Measurements from ENCODE around the gene CASTOR1.
A peak's percentile ranks its signal among the peaks of the same experiment; 100 is the strongest.
"Not testable (repeated sequence)": the region's sequence is repeated elsewhere in the genome, so short reads cannot be mapped to it uniquely, and the experiment has no call there.

CASTOR1 gene

GRCh38 chr22:30289141-30289979 is at the start of gene CASTOR1:
Gene CASTOR1 (minus strand): TSS chr22:30289505. CDS start chr22:30289497, 8 bp downstream.
- DNase-seq = peak; percentile 86

- DNase-seq = no peak
Measured at GRCh38 chr22:30338802-30339201, 49.5 kb upstream of the CASTOR1 start.

- not testable (repeated sequence) for DNase-seq
Measured at GRCh38 chr22:30338341-30338740, 49.0 kb upstream of the CASTOR1 start.

- no peak for DNase-seq
Measured at GRCh38 chr22:30337461-30337778, 48.1 kb upstream of the CASTOR1 start.

- DNase-seq = no peak
Measured at GRCh38 chr22:30336752-30337460, 47.6 kb upstream of the CASTOR1 start.

DNA sequence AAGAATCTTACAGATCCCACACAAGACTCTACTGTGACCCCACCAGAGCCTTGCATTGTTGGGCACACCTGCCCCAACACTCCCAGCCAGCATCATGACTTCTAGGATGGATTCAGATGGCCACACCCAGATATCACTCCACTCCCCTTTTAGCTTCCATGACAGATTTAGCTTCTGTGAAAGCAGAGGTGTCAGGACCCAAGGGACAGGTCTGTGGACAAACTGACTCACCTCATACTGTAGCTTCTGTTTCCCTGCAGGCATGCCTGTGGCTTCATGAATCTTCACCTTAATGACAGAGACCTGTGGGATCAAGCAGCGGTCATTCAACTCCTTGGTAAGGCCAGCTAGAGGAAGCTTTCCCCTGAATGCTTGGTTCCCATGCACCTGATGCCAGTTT is 45.9 kb upstream of the CASTOR1 start:
- DNase-seq = no peak

- DNase-seq = no peak
Measured at GRCh38 chr22:30334646-30335045, 45.3 kb upstream of the CASTOR1 start.

DNA sequence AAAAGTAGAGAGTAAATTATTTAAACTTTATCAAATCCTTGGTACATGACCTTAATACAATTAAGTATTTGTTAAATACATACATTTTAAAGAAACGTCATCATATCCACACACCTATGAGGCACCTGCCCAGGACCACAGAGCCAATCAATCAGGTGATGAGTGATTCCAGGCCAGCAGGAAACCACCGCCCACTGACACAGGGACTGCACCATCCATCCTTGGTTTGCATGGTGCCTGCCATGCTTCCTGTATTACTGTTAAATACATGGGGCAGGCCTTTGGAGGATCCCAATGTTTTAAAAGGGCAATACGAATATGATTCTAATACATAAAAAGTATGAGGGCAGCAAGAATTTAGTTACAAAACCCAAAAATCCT is 44.4 kb upstream of the CASTOR1 start:
- DNase-seq = no peak

- DNase-seq = no peak
Measured at GRCh38 chr22:30332994-30333706, 43.8 kb upstream of the CASTOR1 start.

- DNase-seq = no peak
Measured at GRCh38 chr22:30332551-30332950, 43.2 kb upstream of the CASTOR1 start.

DNA sequence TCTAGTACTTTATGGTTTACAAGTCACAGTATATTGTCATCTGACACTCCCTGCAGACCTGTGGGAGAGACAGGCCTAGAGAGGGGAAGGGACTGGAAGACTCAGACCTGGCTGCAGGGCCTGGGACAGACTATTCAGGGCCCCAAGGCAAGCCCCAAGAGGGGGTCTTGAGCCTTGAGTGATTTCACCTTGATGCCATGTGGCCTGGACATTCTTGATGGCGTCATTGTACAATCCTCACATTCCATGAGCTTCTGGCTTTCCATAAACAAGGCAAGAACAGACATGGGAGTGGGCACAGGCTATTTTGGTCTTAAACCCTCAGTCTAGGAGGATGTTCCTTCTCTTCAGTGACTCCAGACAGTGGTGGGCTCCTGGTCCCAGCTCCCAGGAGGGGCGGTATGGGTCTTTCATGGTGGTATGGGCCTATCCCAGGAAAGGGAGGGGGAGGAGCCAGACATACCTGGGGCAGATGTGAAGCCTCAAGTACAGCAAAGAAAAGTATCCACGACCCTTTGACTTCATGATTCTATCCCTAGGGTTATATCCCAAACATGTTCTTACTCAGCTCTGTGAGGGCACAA is 39.3 kb upstream of the CASTOR1 start:
- no peak for DNase-seq

GRCh38 chr22:30327864-30328345 is 38.6 kb upstream of the CASTOR1 start:
- DNase-seq = no peak

DNA sequence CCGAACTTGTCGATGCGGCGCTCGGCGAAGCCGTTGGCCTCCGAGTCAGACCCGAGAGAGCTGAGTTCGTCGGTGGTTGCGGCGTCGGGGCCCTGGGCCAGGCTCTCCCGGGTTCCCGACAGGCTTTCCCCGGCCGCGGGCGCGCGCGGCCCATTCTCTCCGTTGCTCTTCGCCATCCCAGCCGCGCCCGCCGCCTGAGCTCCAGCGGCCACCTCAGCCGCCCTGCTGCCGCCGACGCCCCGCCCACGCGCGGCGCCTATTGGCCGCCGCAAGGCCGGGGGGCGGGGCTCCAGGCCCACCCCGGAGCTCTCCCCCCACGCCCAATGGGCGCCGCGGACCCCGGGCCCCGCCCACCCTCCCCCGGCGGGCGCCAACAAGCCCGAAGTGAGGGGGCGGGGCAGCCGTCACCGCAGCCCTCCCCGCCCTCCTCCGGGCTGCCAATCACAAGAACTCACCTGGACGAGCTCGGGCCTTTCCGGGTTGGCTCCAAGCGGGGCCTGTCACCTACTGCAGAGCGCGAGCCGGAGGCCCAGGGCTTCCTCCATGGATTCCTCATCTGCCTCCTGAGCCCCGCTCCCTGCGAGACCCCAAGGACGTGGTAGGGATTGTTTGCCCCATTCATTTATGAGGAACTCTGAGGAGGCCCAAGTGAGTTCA is 37.5 kb upstream of the CASTOR1 start, which contains the start of gene TBC1D10A:
Gene TBC1D10A (minus strand): TSS at position 236 of the 657 bp plus-strand sequence. CDS start 60 bp downstream, at position 176.
- peak; percentile 89 for DNase-seq

- no peak for DNase-seq
Measured at GRCh38 chr22:30326255-30326705, 37.0 kb upstream of the CASTOR1 start.

GRCh38 chr22:30325724-30326254 is 36.5 kb upstream of the CASTOR1 start:
- DNase-seq = no peak

DNA sequence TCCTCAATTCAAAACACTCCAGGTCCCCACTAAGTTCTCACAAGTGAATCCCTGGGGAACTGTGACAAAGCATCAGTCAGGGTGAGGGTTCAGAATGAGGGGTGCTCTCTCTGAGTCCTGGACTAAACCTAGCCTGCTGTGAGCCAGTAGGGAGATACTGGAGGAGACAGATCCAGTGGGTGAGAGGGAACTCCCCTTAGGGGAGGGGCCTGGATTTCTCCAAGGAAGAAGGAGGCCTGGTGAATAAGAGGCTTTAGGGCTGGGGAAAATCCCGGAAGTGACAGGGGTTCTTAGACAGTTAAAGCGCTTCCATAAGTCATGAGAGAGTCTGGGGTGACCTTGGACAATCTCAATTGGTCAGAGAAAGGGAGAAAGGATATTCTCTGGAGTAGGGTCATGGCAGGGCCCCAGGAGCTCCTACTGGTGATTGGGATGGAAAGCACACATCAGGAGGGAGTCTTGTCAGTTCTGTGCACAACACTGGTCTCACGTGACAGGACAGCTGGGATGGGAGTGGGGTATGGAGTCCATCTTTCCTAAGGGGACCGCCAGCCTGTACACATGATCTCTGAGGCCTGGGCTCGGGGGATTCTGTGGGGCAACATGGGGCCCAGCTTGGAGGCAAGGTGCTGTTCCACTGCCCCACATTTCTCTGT is 35.9 kb upstream of the CASTOR1 start:
- DNase-seq = no peak

DNA sequence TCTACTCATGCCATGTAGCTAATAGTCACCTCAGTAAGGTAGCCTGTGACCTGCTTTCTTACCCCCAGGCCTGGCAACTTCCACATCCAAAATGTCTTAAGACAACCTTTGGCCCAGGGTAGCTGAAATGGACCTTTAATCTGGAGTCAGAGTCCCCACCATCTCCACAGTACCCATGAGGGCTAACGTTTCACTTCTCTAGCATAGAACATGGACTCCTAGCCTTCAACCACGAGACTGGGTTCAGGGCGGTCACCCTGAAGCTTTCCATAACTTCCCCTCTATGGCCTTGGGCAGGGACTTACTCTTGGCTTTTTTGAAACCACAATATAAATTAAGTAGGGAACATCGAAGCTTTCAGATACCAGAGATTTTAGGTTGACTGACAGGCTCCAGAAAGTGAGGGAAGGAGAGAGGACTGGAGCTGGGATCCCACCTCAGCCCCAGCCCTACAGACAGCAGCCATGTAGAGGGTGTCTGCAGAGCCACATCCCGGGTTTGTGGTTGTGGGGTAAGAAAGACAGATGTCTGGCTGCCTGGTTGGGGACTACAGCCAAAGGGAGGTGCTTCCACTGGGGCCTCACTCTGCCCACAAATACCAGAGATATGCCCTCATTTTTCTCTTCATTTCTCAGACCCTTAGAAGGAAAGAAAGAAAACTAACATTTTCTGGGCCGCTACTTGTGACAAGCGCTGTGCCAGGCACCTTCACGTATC is 34.9 kb upstream of the CASTOR1 start:
- DNase-seq = no peak

GRCh38 chr22:30323246-30323645 is 33.9 kb upstream of the CASTOR1 start:
- DNase-seq = no peak

DNA sequence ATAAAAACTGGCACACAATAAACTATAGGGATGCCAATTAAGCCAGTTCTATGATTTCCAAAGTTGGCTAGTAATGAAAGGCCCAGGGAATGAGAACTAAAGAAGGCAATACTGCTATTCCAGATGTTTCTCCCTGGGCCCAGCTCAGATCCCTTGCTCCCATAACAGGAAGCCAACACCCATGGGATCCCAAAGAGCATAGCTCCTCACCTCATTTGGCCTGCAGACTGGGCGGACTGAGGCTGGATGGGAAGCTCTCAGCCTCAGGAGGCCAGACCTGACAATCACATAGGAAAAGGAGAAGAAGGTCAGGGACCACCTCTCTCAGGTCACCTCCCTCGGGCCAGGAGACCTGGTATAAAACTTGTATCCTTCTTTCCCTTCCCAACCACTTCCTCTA is 32.2 kb upstream of the CASTOR1 start:
- no peak for DNase-seq

DNA sequence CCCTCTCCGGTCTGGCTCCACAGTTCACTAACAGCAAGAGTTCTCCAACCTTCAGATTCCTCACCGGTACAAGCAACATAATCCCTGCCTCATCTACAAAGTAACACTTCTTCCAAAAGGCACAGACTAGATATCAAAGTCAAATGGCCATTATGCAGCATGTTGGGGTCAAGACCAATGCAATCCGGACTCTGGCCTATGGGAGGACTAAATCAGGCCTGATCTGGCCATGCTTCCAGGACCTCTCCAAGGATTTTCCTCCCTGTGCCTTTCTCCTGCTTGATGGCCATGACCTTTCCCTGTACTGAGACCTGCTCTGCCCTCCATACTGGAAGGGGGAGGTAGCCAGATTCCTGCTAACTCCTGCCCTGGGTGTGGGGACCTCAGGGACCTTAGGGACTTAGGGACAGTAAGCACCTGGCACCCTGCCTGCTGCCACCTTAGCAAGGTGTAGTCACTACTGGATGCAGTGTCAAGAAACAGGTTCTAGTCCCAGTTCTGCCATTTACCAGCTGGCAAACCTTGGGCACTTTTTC is 30.8 kb upstream of the CASTOR1 start:
- DNase-seq = no peak
